ENCODE data around the gene RPL23. TPM values are rescaled to one million over a fixed set of nuclear protein-coding genes. Genes with fewer than 3 reads are reported as not detected.

RPL23 gene
- total and polyA plus RNA-seq, 2 experiments from 2014 or later = 516 to 1,221 TPM

- Histone ChIP-seq H3F3A (ENCODE audit: insufficient read depth) (peaks cover 53% of the 10 kb centered on the region), H3K27me3 (replicated peaks; ENCODE audit: insufficient read depth) (no peaks in the 10 kb centered on the region), H3K4me1 (ENCODE audit: insufficient read depth) (peaks cover 71% of the 10 kb centered on the region), H3K4me3 (peak overlapping the region; percentile 100; the same call in 1 of the 2 replicates), H4K20me1 (ENCODE audit: insufficient read depth) (peaks cover 26% of the 10 kb centered on the region), H3K27ac (peak overlapping the region; percentile 47), H3K36me3 (ENCODE audit: low read depth) (peaks cover 5% of the 10 kb centered on the region), H3K9me2 (ENCODE audit: insufficient read depth) (no peaks in the 10 kb centered on the region), H3K4me2 (ENCODE audit: unreplicated experiment) (peak overlapping the region; percentile 98), H3K9ac (no peak overlapping the region), H3K9me3 (ENCODE audit: low read depth) (no peaks in the 10 kb centered on the region), H3K79me2 (ENCODE audit: insufficient read depth) (peaks cover 95% of the 10 kb centered on the region), H2AFZ (no peak overlapping the region)
- in situ Hi-C loops (cut with MboI) = no loop called here
- DNase-seq = peak; percentile 53
- WGBS, 2 experiments (ENCODE audit: low coverage in 1 of 2, low lambda C conversion rate in 2 of 2, missing lambda C conversion rate in 2 of 2) = 63 to 67% methylated on average over 5 of the region's 5 CpGs
- no peak for TF ChIP-seq EZH2 (IDR thresholded peaks at IDR 0.05; ENCODE audit: insufficient read depth, poor library complexity, severe bottlenecking)
Observed at GRCh38 chr17:38875477-38876075, 22.1 kb upstream of the RPL23 start.

- Histone ChIP-seq H3K9me2 (ENCODE audit: insufficient read depth) (no peaks in the 10 kb centered on the region), H3K27ac (peak overlapping the region; percentile 47), H3K27me3 (replicated peaks; ENCODE audit: insufficient read depth) (no peaks in the 10 kb centered on the region), H4K20me1 (ENCODE audit: insufficient read depth) (peaks cover 24% of the 10 kb centered on the region), H3F3A (ENCODE audit: insufficient read depth) (peaks cover 46% of the 10 kb centered on the region), H3K4me1 (ENCODE audit: insufficient read depth) (peaks cover 63% of the 10 kb centered on the region), H3K79me2 (ENCODE audit: insufficient read depth) (peaks cover 97% of the 10 kb centered on the region), H3K4me2 (ENCODE audit: unreplicated experiment) (peak overlapping the region; percentile 98), H3K9ac (peak overlapping the region; percentile 99), H3K4me3 (peak overlapping the region; percentile 100), H3K36me3 (ENCODE audit: low read depth) (peaks cover 4% of the 10 kb centered on the region; the same call in 1 of the 2 replicates), H3K9me3 (ENCODE audit: low read depth) (no peaks in the 10 kb centered on the region), H2AFZ (no peak overlapping the region)
- DNase-seq = peak; percentile 66
- TF ChIP-seq EZH2 (IDR thresholded peaks at IDR 0.05; ENCODE audit: insufficient read depth, poor library complexity, severe bottlenecking) (no peak), EZH2phosphoT487 (IDR thresholded peaks at IDR 0.05; ENCODE audit: insufficient read depth, low read depth) (no peak)
- in situ Hi-C loops (cut with MboI) = no loop called here
- WGBS, 2 experiments (ENCODE audit: low coverage in 1 of 2, low lambda C conversion rate in 2 of 2, missing lambda C conversion rate in 2 of 2) = 31 to 36% methylated on average over 8 to 10 of the region's 10 CpGs
Observed at GRCh38 chr17:38874505-38875400, 21.2 kb upstream of the RPL23 start.

- Histone ChIP-seq H3K9ac (peak overlapping the region; percentile 99), H3K27ac (no peak overlapping the region), H3K4me3 (peak overlapping the region; percentile 100), H3K4me2 (ENCODE audit: unreplicated experiment) (peak overlapping the region; percentile 98), H3F3A (ENCODE audit: insufficient read depth) (peaks cover 39% of the 10 kb centered on the region), H3K36me3 (ENCODE audit: low read depth) (peaks cover 4% of the 10 kb centered on the region; the same call in 1 of the 2 replicates), H3K9me3 (ENCODE audit: low read depth) (no peaks in the 10 kb centered on the region), H3K4me1 (ENCODE audit: insufficient read depth) (peaks cover 54% of the 10 kb centered on the region), H2AFZ (no peak overlapping the region), H3K79me2 (ENCODE audit: insufficient read depth) (peaks cover 88% of the 10 kb centered on the region), H4K20me1 (ENCODE audit: insufficient read depth) (peaks cover 24% of the 10 kb centered on the region), H3K27me3 (replicated peaks; ENCODE audit: insufficient read depth) (no peaks in the 10 kb centered on the region), H3K9me2 (ENCODE audit: insufficient read depth) (no peaks in the 10 kb centered on the region)
- whole genome bisulfite sequencing, 2 experiments (ENCODE audit: low coverage in 1 of 2, low lambda C conversion rate in 2 of 2, missing lambda C conversion rate in 2 of 2) = 34 to 46% methylated on average over 9 of the region's 9 CpGs
- in situ Hi-C loops (cut with MboI) = no loop called here
- DNase-seq = peak; percentile 40
- no peak for TF ChIP-seq EZH2phosphoT487 (IDR thresholded peaks at IDR 0.05; ENCODE audit: insufficient read depth, low read depth)
- no peak for TF ChIP-seq EZH2 (IDR thresholded peaks at IDR 0.05; ENCODE audit: insufficient read depth, poor library complexity, severe bottlenecking)
Observed at GRCh38 chr17:38873640-38874380, 20.3 kb upstream of the RPL23 start.

Measured in GM23248 (cell line).